CD4-positive, alpha-beta T cell treated with Interleukin-15 for 4 hours (primary cell): ENCODE results near the gene CYB5A.

Experiments used
- DNase-seq: peaks from one replicate; pipeline ENCODE4 v3.0.0-alpha.2; 2020; ENCODE audit warnings: low spot score

Gene CYB5A

DNA sequence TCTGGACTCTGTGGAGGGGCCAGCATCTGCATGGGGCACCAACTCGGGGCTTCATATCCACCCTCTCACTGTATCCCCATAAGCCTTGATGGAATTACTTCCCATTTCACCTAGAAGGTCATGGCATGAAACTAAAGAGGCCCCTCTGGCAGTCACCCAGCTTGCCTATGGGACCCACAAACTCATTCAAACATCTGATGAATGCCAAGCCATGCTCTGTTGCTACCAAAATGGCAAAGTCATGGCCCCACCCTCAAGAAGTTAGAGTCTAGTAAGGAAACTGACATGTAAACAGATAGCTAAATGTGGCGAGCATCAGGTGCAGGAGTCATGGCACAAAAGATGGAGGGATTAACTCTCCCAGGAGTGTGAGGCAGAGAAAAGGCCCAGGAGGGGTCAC lies 14.5 kb downstream of the CYB5A start:
- DNase-seq = no peak

GRCh38 chr18:74276609-74277008 lies 15.2 kb downstream of the CYB5A start:
- DNase-seq = no peak

GRCh38 chr18:74275736-74276135 lies 16.0 kb downstream of the CYB5A start:
- no peak for DNase-seq

DNA sequence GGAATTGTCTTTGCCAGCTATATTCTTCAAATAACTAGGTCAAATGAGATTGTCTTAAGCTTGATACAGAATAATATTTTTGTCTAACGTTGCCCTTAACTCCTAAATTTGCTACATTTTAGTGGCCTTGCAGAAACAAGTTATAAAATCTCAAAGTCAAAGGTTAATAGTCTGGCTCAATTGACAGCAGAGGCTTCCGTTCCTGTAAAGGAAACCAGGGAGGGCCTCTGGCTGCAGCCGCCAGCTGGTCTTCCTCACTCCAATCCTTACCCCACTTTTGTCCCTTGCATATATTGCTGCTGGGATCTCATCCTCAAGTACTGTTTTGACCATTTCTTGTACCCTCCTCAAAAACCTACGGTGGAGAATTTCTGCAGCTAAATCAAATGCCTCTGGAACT lies 17.1 kb downstream of the CYB5A start:
- DNase-seq = no peak

DNA sequence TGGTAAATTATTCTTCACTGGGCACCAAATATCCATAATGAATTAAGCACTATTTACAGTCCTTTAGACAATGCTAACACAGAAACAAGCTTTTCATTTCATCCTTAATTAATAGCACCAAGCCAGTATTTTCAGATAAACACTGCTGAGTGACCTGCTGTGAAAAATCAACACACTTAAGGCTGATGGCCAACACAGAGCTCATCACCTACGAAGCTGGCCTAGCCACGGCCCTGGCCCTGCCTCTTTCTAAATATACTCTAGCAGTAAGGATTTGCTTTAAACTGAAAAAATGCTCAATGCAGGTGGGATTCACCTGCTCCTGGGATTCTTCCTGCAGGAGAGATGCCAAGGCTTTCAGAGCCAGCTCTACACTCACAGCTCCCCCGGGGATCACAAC lies 18.4 kb downstream of the CYB5A start:
- no peak for DNase-seq

GRCh38 chr18:74271635-74272034 lies 20.1 kb downstream of the CYB5A start:
- no peak for DNase-seq

DNA sequence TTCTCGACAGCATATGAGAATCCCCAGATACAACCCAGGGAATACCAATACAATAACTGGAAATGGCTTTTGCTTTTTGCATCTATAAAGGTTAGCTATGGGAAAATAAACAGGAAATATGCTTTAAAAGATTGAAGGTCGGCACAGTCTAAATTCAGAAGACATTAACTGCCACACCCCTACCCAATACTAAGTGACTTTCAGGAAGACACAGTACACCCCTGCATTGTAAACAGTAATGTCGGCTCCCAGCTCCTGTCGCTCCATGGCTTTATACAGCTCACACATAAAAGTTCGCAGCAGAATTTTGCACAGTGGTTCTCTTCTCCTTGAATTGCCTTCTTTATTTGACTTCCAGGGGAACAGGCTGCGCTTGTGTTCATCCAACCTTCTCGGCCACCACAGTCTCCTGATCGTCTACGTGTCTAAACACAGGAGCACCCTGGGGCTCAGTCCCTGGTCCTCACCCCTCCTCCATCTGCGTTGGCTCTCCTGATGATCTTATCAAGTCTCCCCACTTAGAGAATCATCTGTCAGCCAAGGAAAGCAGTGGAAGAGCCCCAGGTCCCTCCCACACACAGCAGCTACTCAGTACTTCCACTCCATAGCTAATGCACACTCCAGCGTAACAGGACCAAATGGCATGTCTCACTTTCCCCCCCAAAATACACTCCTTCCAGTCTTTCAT lies 22.7 kb downstream of the CYB5A start:
- DNase-seq = no peak

DNA sequence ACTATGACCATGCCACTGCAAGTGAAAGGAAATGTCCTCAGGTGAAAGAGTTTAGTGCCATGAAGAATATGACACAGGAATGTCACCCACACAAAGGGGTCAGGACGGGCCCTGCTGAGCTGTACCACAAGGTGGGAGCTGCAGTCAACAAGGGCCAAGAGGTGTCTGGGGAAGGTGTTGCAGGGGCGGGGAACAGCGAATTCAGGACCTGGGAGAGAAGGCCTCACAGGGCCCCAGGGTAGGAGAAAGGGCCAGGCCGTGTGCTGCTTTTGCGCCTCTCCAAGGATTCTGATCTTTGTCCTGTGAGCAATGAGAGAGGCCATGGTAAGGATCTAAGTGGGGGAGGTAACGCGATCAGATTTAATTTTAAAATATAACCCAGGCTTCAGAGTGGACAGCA lies 23.6 kb downstream of the CYB5A start:
- DNase-seq = no peak

- DNase-seq = no peak
These were observed 25.6 kb downstream of the CYB5A start for GRCh38 chr18:74266161-74266560.

- no peak for DNase-seq
These were observed 26.1 kb downstream of the CYB5A start for GRCh38 chr18:74265546-74266098.

GRCh38 chr18:74264303-74265020 lies 27.3 kb downstream of the CYB5A start:
- DNase-seq = no peak

DNA sequence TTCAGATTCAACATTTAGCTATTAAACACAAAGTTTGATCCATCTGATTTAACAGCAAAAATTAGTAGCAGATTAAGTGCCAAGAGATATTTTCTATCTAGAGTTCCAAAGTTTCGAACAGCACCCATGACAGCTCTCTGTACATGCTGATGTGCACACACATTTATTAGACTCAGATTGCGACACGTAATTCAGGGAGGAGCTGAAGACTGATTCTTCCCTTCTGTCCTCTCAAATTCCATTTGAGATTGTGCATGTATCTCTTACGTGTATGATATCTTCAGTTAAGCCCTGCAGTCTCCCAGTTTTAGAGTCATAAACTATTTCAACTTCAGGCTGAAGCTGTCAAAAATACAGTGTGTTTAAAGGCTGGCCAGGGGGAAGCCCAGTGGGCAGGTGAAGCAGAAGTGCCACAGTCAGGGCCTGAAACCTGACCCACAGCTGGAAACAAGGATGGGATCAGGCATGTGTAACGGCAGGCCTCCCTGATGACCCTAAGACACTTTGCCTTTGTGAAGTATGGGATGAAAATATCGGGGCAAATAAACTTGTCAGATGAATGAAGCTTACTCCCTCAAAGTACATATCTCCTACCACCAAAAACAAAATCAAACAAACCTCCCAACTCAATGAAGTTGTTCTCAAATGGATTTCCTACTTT lies 30.6 kb downstream of the CYB5A start:
- no peak for DNase-seq

GRCh38 chr18:74259347-74259746 lies 32.4 kb downstream of the CYB5A start:
- no peak for DNase-seq

- no peak for DNase-seq
These were observed 34.7 kb downstream of the CYB5A start for GRCh38 chr18:74257083-74257482.

DNA sequence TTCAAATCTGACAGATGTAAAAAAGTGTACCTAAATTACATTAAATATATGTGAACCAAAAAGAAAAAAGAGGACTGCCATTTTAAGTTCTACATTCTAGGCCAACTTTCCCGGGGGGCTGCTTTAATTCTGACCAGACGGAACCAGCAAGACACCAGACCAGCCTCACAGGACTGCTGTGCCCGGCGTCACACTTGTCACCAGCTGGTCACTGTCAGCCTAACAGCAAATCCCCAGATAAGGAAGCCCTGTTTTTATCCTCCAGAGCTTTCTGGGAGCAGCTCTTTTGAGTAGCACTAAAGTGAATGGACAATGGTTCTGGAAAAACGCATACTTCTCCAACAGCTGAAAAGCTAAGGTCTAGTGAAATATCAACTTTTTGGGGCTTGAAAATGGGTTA lies 35.6 kb downstream of the CYB5A start:
- DNase-seq = no peak

GRCh38 chr18:74255131-74255616 lies 36.6 kb downstream of the CYB5A start:
- no peak for DNase-seq

GRCh38 chr18:74252039-74252395 lies 39.7 kb downstream of the CYB5A start:
- DNase-seq = no peak

GRCh38 chr18:74251297-74252038 lies 40.3 kb downstream of the CYB5A start:
- no peak for DNase-seq

- DNase-seq = no peak
These were observed 41.6 kb downstream of the CYB5A start for GRCh38 chr18:74250131-74250530.

DNA sequence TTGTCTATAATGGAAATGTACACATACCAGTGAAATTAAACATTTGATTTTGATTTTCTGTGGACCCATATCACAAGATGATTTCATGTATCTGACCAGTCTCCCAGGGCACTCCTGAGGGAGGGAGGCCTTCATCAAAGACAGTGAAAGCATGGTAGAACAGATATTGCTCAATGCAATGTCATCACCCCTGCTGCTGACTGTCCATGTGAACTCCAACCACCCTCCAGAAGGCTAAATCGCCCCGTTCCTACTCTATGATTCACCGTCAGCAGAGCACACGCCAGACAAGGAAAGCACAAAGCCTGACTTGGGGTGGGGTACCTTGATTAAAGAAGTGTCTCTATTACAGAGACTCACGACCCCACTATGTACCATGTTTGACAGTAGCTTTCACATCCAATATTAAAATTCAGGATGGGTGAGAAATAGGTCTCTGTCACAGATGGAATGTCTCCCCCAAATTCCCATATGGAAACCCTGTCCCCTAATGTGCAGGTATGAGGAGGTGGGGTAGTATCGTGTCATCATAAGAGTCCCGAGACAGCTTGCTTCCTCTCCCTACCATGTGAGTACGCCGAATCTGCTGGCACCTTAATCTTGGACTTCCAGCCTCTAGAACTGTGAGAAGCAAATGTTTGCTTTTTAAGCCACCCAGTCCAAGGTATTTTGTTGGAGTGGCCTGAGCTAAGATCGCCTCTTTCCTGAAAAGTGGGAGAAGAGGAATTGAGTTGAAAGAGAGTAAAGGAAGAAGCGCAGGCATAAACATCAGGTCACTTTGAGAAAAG lies 42.4 kb downstream of the CYB5A start:
- DNase-seq = no peak

GRCh38 chr18:74248595-74248994 lies 43.2 kb downstream of the CYB5A start:
- DNase-seq = no peak
